RPMI8226 (cell line): Measurements from ENCODE around the gene PLPP7.
A peak's percentile ranks its signal among the peaks of the same experiment; 100 is the strongest.
"Not testable (repeated sequence)": the region's sequence is repeated elsewhere in the genome, so short reads cannot be mapped to it uniquely, and the experiment has no call there.

Experiments used
- DNase-seq: peaks from one replicate; pipeline ENCODE4 v3.0.0-alpha.2; 2015

PLPP7 gene

DNA sequence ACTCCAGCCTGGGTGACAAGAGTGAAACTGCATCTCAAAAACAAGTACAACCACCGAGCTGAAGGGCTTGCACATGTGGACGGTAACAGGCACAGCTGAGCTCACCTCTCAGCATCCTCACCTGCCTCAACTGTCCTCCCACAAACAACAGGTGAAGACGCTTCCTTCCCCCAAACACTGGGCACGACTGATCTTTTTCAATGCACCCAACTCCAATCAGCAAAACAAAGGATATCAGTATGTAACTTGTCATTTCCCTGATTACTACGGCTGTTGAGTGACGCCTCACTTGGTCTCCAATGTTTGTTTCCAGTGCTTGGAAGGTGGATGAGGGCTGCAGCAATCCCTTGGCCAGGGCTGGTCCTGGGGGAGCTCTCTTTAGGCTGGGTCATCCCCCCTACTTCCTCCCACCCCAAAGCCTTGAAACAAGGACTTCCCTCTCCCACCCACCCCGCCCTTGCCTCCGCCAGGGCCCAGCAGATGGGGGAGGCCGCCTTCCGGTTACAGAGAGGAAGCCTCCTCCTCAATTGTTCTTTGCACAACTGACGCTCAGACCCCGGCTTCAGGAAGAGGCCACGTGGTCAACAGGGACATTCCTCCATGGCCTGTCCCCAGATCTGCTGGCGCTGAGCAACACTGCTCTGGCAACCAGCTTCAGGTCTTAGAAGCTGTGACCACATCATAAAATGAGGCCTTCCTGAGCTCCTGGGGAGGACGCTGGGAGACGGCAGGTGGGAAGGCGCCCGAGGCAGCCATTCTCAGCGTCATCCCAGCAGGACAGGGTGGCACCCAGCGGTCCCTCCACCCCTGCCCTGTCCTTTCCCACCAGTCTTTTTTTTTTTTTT is 19.1 kb upstream of the PLPP7 start:
- no peak for DNase-seq

DNA sequence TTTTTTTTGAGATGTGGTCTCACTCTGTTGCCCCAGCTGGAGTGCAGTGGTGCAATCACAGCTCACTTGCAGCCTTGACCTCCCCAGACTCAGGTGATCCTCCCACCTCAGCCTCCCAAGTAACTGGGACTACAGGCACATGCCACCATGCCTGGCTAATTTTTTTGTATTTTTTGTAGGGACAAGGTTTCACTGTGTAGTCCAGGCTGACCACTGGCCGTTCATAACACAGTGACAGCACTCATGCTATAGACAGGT is 18.6 kb upstream of the PLPP7 start:
- DNase-seq: not testable (repeated sequence)

- DNase-seq: peak; percentile 70
Observed at GRCh38 chr9:131271506-131271931, 18.0 kb upstream of the PLPP7 start.

DNA sequence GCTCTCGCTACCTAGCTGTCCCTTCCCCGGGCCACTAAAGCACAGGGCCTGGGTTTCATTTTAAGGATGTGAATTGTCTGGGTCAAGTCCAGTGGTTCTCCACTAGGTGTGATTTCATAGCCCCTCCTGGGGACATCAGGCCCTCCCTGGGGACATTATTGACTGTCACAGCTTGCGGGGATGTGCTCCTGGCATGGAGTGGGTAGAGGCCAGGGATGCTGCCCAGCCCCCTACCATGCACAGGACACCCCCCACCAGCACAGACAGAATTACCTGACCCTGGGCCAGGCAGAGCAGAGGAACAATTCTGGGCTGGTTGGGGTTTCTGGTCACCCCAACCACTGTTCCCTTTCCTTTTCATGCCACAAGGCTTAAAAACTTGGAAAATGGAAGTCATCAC is 17.3 kb upstream of the PLPP7 start:
- DNase-seq: peak; percentile 56

DNA sequence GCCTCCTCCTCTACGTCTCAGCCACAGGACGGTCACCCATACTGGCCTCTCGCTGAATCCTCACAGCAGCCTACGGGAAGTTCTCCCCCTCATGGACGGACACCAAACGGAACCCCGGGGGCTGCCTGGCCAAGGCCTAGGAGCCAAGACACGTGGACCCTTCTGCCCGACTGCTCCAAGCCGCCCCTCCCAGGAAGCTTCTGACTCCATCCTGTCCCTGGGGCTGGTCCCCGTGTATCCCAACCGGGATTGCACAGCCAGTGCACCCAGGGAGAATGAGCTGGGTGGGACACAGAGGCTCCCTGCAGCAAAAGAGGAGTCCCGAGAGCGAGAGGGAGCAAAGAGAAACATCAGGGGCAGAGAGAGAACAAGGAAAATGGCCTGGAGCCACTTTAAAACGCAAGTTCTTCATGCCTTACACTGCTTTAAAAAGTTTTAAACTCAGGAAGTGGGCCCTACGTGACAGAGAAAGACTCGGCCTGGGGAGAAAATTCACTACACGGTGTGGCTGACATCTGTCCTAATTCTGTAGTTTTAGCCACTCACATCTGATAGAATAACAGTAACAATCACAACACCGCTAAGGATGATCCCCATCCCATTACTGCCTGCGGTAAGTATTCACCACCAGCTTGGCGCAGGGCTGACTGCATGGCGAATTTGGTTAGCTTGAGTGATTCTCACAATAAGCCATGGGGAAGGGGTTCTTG is 16.2 kb upstream of the PLPP7 start:
- peak; percentile 66 for DNase-seq

DNA sequence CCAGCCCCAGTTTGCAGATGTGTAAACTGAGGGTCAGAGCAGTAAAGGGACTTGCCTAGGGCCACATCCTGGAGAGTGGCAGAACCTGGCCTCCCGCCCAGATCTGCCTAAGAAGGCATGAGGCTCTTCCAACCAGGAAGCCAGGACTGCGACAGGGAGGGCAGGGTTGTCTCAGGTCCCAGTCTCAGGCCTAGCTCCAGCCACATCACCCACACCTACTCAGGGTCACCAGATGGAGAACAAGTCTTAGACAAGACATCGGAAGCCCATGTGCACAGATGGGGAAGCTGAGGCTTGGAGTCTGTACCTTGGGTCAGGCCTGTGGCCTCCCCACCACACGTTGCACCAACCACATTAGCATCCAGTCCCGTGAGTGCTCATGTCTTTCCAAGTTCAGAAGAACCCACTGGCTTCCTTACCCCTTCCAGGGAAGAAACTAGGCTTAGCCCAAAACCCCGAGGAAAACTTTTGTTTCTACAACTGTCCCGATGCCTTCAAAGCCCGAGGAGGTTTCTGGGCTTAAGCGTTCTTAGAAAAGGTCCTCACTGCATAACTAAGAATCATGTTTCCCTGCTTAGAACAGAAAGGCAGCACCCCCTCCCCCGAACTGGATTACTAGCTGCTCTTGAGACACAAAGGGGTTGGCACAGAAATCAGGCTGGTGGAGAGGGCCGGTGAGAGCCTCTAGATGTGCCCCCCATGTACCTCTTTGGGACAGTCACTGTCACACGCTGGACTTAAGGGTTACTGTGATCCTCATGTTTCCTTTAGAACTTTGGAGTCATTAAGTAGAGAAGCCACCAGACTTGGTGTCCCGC is 15.5 kb upstream of the PLPP7 start:
- peak; percentile 69 for DNase-seq

DNA sequence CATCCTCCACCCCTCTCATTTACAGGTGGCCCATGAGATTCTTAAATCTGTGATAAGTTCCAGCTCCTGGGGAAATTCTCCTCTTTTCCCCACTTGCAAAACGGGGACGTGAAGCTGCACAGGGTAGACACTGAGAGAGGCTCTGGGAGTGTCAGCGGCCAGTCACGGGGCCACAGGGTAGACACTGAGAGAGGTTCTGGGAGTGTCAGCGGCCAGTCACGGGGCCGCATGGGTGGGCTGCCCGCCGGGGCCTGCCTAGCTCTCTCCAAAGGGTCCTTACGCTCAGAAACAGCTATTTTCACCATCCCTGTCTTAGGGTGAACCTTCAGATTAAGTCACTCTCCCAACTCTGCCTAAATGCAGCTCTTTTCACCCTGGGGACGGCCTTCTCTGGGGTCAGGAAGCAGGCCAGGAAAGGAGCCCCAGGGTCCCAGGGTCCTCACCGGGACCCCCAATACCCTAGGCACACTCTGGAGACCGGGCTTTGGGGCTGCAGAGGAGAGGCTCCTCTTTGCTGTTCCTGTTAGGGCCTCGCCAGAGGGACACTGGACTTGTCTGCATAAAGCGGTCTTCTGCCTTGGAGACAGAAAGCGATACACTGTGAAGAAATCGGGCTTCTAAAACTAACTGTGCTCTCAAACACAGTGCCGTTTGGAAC is 14.7 kb upstream of the PLPP7 start:
- DNase-seq: peak; percentile 67

DNA sequence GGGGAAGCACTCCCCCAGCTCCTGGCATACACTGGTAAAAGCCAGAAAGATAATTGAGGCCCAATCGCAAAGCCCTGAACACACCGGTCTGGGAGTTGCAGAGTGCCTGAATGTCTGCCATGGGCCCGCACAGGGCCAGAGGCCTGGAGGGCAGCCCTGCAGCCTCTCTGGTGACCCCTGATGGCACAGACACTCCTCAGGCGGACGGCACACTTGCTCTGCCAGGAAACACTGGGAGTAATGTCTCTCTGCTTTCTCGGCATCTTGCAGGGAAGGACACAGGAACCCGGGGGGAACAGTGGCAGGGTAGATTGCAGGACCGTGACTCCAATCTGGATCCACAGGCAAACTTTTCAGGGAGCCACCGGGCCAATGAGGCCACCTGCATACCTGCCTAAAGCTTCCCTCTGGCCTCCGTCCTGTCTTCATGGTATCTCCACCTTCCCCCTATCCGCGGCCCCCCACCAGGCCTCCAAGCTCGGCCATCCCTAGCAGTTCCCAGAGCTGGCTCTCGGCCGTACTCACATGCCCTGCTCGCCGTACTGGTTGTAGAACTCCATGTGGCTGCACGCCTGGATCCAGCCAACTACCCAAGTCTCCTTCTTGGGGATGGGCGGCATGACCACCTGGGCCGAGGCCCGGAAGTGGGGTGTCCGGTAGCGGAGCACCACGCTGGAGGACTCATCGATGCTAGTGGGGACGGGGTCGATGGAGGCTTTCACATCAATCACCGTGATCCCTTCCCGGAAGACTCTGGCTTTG is 14.0 kb upstream of the PLPP7 start:
- peak; percentile 85 for DNase-seq

- DNase-seq: peak; percentile 79
Observed at GRCh38 chr9:131276094-131276888, 13.2 kb upstream of the PLPP7 start, which contains the start of gene FAM78A. FAM78A (minus strand) TSS chr9:131276510; CDS start chr9:131276179, 331 bp downstream.

DNA sequence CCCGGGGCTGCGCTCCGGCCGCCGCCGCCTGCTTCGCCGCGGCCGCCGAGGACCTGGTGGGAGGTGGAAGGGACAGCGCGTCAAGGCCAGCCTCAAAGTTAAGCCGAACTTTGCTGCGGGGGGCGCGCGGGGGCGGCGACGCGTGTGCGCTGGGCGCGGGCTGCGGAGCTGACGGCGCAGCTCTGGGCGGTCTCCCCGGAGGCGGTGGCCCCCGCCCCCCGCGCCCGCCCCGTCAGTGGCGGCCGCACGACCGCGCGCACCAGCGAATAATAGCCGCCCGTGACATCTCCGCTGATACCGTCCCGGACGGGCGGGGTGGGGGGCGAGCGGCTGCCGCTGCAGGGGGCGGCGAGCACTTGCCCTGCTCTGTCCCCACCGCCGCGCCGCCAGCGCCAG is 12.6 kb upstream of the PLPP7 start:
- peak; percentile 57 for DNase-seq

DNA sequence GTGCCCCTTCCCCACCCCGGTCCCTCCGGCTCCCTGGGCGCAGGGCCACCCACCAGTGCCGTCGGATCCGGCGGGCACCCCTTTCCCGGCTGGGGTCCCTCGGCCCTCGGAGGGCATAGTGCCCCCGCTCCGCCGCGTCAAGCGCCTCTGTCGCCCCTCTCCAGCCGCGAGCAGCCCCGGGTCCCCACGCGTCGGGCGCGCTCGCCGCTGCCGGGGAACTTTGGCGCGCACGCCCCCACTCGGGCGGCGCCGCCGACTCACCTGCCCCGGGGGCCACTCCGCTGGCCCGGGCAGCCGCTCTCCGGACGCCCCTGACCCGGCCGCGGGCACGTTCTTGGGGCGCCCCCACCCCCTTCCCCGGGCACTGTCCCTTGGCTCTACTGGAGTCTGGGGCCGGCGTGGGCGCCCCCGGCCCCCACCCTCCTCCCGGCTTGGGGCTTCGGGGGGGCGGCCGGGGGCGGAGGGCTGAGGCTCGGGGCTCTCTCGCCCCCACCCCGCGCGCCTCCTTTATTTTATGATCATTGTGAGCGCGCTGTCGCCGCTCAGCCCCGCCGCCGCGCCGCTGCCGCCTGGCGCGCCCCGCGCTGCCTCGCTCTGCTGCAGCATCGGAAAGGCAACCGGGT is 12.1 kb upstream of the PLPP7 start:
- peak; percentile 57 for DNase-seq

DNA sequence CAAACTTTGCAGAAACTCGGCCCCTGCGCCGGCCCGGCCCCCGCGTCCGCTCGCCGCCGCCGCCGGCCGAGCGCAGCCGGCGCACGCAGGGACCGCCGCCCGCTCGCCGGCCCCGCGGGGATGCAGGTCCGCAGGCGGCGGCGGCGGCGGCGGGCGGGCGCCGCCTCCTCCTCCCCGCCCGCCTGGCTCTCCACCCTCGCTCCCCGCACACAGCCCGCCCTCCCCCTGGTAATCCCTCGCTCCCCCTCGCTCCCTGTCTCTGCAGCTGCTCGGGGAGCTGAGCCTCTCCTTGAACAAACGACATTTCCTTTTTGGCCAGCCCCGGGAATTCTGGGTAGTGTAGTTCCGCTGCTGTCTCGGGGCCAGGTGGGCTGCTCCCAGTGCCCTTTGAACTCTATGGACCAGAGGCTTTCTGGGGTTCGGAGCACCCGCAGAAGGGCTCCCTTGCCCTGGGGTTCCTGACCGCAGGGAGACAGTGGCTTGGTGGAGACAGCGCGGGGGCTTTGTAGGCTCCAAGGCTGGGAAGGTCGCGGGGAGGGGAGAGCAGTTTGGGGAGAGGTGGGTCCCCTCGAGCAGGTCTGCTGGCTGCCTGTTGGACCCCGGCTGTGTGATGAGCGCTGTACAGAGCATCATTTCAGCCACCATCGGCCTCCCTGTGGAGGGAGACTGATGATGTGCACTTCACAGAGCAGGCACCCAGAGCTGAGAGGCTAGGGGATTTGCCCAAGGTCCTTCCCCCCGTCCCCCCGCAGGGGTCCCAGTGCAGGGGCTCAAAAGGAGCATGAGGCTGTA is 11.4 kb upstream of the PLPP7 start:
- peak; percentile 90 for DNase-seq

DNA sequence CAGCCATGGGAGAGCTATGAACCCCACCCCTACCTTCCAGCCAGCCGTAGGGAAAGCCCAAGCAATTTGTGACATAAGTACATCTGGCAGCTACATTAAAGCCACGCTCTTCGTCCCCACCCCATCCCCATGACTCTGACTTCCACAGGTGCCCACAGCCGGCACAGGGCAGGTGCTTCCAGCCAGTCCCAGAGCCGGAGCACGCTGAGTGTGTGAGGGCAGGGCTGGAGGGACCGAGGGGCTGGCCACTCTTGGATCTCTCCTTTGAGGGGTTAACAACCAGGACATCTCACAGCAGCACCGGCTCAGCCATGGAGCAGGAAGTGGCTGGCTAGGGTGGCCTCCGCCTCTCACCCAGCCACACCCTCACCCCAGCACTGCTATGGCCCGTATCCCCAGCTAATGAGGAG is 10.8 kb upstream of the PLPP7 start:
- no peak for DNase-seq

DNA sequence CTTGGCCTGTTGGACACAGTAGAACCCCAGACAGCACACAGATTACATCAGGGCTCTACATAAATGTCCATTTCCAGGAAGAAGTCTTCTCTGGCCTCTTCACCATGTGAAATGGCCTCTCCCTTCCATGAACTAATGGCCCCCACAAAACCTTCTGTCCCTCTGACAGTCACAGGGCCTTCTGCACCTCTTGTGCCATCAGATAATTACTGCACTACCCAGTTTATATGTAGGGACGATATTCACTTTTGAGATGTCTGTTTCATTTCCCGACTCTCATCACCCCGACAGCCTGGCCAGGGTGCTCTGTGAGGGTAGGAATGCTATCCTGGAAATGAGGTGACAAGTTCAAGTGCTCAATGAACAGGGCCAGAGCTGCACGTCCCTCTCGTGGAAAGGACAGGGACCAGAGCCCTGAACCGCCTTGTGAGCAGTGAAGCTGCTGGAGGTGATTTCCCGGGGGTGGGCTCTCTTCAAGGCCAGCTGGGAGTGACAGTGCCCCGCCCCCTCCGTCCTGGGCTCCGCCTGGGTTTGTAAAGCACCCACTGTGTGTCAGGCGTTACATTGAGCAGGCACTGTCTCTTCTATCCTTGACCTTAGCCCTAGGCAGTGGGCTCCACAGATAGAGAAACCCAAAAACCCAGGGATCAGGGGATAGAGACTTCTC is 10.2 kb upstream of the PLPP7 start:
- no peak for DNase-seq

- DNase-seq: no peak
Observed at GRCh38 chr9:131279863-131280570, 9.5 kb upstream of the PLPP7 start.

GRCh38 chr9:131280660-131281059 is 8.9 kb upstream of the PLPP7 start:
- DNase-seq: no peak

DNA sequence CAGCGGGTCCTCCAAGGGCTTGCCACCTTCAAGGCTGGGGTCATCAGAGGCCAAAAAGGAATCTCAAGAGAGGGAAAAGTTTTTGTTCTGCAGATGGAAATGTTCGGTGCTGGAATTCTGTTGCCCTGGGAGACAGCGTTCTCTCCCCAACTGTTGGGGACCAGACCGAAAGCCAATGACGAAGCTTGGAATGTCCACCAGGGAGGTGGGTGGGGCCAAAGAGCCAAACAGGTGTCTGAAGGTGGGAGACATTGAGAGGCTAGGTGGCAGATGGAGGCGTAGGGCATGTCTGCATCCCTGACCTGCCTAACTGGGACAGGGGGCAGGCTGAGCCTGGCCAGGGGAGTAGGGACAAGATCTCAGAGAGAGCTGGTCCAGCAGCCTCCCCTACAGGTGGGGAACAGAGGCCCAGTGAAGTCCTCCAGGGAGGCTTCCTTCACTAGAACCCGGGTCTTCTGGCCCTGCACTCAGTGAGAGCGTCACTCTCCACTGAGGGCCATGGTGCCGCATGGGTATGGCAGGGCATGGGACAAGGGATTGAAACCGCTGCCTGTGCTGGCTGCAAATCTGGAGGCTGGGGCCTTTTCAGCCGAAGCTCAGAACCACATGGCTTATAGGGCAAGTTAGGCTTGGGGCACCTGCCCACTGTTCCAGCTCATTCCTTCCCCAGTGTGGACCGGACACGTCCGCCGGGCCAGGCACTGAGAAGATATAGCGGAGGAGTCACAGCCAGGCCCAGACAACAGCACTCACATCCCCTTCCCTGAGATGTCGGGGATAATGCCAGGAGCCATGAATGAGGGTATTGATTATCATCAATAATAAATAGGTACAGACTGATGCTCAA is 8.2 kb upstream of the PLPP7 start:
- DNase-seq: no peak

- DNase-seq: no peak
Observed at GRCh38 chr9:131282175-131282574, 7.3 kb upstream of the PLPP7 start.
